Stimulated activated effector memory CD8-positive, alpha-beta T cell treated with anti-CD3 and anti-CD28 coated beads, Interleukin-12 subunit alpha, Interleukin-12 subunit beta, amount 100 ng/mL, for 72 hours (primary cell): Measurements from ENCODE around the gene SLC15A4.
"Not testable (repeated sequence)": the region's sequence is repeated elsewhere in the genome, so short reads cannot be mapped to it uniquely, and the experiment has no call there.

Experiments
- ATAC-seq: fragments of 150-1000 bp; cut with Tn5 transposase; 2 replicates; pipeline ENCODE4 v1.10.0; 2021
- DNase-seq, 2 donors: peaks; one replicate each; pipeline ENCODE4 v3.0.0; 2021 to 2022; ENCODE audit warnings: low spot score in 2 of 2
- H3K27ac Mint-ChIP-seq: one replicate; pipeline ENCODE4 v1.8.0; 2022; ENCODE audit warnings: mild to moderate bottlenecking, mixed read lengths
- H3K36me3 Mint-ChIP-seq: one replicate; pipeline ENCODE4 v1.8.0; 2022; ENCODE audit warnings: mild to moderate bottlenecking, mixed read lengths
- H3K4me1 Mint-ChIP-seq: one replicate; pipeline ENCODE4 v1.8.0; 2022; ENCODE audit warnings: mixed read lengths
- H3K4me3 Mint-ChIP-seq: one replicate; pipeline ENCODE4 v1.8.0; 2022; ENCODE audit warnings: mild to moderate bottlenecking, mixed read lengths
- H3K9me3 Mint-ChIP-seq: one replicate; pipeline ENCODE4 v1.8.0; 2022; ENCODE audit warnings: mixed read lengths

The SLC15A4 gene

GRCh38 chr12:128852026-128852698 is 28.4 kb upstream of the SLC15A4 start:
- DNase-seq (no peak), ATAC-seq (no peak)
- Mint-ChIP-seq H3K36me3 (no peaks in the 10 kb centered on the region), H3K9me3 (no peaks in the 10 kb centered on the region), H3K4me3 (no peak overlapping the region), H3K4me1 (no peaks in the 10 kb centered on the region), H3K27ac (no peak overlapping the region)

DNA sequence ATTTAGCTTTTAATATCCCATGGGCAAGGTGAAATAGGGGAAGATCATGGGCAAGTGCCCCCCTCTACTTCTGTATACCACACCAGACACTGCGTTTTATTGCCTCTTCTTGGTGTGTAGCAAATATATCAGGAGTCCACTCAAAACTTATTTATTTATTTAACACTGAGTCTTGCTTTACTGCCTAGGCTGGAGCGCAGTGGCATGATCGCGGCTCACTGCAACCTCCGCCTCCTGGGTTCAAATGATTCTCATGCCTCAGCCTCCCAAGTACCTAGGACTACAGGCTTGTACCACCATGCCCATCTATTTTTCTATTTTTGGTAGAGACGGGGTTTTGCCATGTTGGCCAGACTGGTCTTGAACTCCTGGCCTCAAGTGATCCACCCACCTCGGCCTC is 27.7 kb upstream of the SLC15A4 start:
- H3K4me3 Mint-ChIP-seq, ATAC-seq, H3K36me3 Mint-ChIP-seq, H3K9me3 Mint-ChIP-seq, H3K27ac Mint-ChIP-seq, DNase-seq, H3K4me1 Mint-ChIP-seq: not testable (repeated sequence)

GRCh38 chr12:128850400-128850799 is 26.6 kb upstream of the SLC15A4 start:
- no peaks in the 10 kb centered on the region for H3K9me3 Mint-ChIP-seq
- H3K4me1 Mint-ChIP-seq = no peaks in the 10 kb centered on the region
- no peak overlapping the region for H3K4me3 Mint-ChIP-seq
- ATAC-seq (no peak), DNase-seq (no peak)
- H3K36me3 Mint-ChIP-seq = no peaks in the 10 kb centered on the region
- H3K27ac Mint-ChIP-seq = no peak overlapping the region

DNA sequence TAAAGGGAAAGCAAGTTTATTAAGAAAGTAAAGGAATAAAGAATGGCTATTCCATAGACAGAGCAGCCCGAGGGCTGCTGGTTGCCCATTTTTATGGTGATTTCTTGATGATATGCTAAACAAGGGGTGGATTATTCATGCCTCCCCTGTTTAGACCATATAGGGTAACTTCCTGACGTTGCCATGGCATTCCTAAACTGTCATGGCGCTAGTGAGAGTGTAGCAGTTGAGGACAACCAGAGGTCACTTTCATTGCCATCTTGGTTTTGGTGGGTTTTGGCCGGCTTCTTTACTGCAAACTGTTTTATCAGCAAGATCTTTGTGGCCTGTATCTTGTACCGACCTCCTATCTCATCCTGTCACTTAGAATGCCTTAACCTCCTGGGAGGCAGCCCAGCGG is 26.0 kb upstream of the SLC15A4 start:
- not testable (repeated sequence) for DNase-seq, H3K4me1 Mint-ChIP-seq, ATAC-seq, H3K27ac Mint-ChIP-seq, H3K36me3 Mint-ChIP-seq, H3K4me3 Mint-ChIP-seq, H3K9me3 Mint-ChIP-seq

- ATAC-seq (no peak), DNase-seq (no peak)
- Mint-ChIP-seq H3K9me3 (no peaks in the 10 kb centered on the region), H3K27ac (no peak overlapping the region), H3K4me3 (no peak overlapping the region), H3K4me1 (peaks cover 2% of the 10 kb centered on the region), H3K36me3 (no peaks in the 10 kb centered on the region)
These were observed 24.6 kb upstream of the SLC15A4 start for GRCh38 chr12:128848371-128848770.

DNA sequence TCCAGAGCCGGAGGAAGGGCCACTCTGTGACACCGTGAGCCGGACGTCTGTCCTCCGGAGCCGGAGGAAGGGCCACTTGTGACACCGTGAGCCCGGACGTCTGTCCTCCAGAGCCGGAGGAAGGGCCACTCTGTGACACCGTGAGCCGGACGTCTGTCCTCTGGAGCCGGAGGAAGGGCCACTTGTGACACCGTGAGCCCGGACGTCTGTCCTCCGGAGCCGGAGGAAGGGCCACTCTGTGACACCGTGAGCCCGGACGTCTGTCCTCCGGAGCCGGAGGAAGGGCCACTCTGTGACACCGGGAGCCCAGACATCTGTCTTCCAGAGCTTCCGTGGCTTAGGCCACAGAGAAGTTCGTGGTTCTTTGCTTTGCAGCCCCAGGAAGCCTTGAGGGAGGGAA is 22.9 kb upstream of the SLC15A4 start:
- H3K27ac Mint-ChIP-seq, ATAC-seq, H3K36me3 Mint-ChIP-seq, H3K4me3 Mint-ChIP-seq, H3K9me3 Mint-ChIP-seq, H3K4me1 Mint-ChIP-seq, DNase-seq: not testable (repeated sequence)

GRCh38 chr12:128844031-128844635 is 20.4 kb upstream of the SLC15A4 start:
- Mint-ChIP-seq H3K27ac (no peak overlapping the region), H3K4me1 (peaks cover 14% of the 10 kb centered on the region), H3K4me3 (no peak overlapping the region), H3K9me3 (no peaks in the 10 kb centered on the region), H3K36me3 (no peaks in the 10 kb centered on the region)
- peak; percentile 93 for ATAC-seq
- DNase-seq = no peak

GRCh38 chr12:128843538-128843937 is 19.8 kb upstream of the SLC15A4 start:
- Mint-ChIP-seq H3K9me3 (no peaks in the 10 kb centered on the region), H3K36me3 (no peaks in the 10 kb centered on the region), H3K27ac (no peak overlapping the region), H3K4me1 (peaks cover 14% of the 10 kb centered on the region), H3K4me3 (no peak overlapping the region)
- ATAC-seq = no peak
- DNase-seq = no peak

DNA sequence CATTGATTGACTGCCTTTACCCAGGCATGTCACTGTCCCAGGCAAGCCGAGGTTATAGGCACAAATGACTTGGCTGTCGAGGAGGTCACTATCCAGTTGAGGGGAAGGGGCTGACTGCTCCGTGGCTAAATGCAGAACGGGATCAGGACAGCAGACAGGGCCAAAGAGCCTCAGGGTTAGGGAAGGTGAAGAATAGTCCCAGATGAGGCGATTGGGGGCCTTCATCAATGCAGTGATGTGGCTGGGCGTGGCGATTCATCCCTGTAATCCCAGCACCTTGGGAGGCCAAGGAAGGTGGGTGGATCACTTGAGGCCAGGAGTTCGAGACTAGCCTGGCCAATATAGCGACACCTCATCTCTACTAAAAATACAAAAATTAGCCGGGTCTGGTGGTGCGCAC is 18.8 kb upstream of the SLC15A4 start:
- H3K27ac Mint-ChIP-seq = no peak overlapping the region
- no peaks in the 10 kb centered on the region for H3K36me3 Mint-ChIP-seq
- H3K4me1 Mint-ChIP-seq = peaks cover 14% of the 10 kb centered on the region
- H3K4me3 Mint-ChIP-seq = no peak overlapping the region
- no peaks in the 10 kb centered on the region for H3K9me3 Mint-ChIP-seq
- ATAC-seq = no peak
- DNase-seq = no peak

DNA sequence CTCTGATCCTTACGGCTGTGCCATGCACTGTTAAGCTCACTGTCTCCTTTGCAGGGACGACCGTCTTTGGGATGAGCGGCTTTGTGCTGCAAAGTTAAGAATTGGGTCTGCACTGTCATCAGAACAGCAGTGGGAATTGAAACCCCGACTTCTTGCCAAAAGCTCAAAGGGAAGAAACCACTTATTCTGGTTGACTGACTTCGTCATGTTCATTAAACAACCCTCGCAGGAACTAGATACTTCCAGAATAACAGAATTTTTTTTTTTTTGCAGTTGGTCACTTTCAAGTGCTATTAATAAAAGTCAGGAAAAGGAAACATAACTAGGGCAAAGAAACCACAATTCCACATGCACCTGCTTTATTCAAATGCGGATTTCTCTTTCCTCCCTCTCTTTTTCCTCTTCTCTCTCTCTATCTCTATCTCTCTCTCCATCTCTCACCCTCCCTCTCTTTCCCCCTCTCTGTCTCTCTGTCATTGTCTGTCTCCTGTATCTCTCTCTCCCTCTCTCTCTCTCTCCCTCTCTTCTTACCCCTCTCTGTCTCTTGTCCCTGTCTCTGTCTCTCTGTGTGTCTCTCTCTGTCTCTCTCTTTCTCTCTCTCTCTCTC is 17.2 kb upstream of the SLC15A4 start:
- Mint-ChIP-seq H3K36me3 (no peaks in the 10 kb centered on the region), H3K27ac (no peak overlapping the region), H3K4me3 (no peak overlapping the region), H3K4me1 (peaks cover 14% of the 10 kb centered on the region), H3K9me3 (no peaks in the 10 kb centered on the region)
- DNase-seq (no peak), ATAC-seq (no peak)

DNA sequence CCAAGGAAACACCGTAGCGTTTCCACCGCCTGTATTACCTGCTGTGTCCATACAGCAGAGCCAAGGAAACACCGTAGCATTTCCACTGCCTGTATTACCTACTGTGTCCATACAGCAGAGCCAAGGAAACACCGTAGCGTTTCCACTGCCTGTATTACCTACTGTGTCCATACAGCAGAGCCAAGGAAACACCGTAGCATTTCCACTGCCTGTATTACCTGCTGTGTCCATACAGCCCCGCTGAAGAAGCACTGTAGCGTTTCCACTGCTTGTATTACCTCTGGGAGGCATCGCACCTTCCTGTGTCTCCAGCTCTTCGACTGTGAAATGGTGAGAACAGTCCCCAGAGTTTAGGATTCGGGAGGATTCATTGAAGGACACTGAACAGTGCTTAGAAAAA is 16.1 kb upstream of the SLC15A4 start:
- not testable (repeated sequence) for DNase-seq, H3K9me3 Mint-ChIP-seq, ATAC-seq, H3K4me3 Mint-ChIP-seq, H3K27ac Mint-ChIP-seq, H3K36me3 Mint-ChIP-seq
- H3K4me1 Mint-ChIP-seq = peaks cover 14% of the 10 kb centered on the region

DNA sequence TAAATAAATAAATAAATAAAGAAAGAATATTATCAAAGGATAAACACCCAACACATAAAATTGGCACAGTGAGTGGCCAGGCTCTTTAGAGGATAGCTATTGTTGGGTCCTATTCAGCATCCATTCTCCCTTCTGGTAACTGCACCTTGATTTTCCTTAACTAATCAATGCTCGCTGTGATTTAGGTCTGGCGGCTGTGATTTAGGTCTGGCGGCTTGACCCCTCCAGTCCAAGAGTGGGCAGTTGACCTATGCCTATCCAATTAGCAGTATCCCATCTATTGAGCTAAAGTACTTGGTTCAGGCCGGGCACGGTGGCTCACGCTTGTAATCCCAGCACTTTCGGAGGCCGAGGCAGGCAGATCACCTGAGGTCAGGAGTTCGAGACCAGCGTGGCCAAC is 9.7 kb upstream of the SLC15A4 start:
- Mint-ChIP-seq H3K36me3 (no peaks in the 10 kb centered on the region), H3K4me1 (peaks cover 16% of the 10 kb centered on the region), H3K27ac (no peak overlapping the region), H3K4me3 (no peak overlapping the region), H3K9me3 (no peaks in the 10 kb centered on the region)
- DNase-seq (no peak), ATAC-seq (no peak)

GRCh38 chr12:128830505-128830893 is 6.7 kb upstream of the SLC15A4 start:
- Mint-ChIP-seq H3K36me3 (no peaks in the 10 kb centered on the region), H3K4me3 (peak overlapping the region; percentile 48), H3K9me3 (no peaks in the 10 kb centered on the region), H3K27ac (peak overlapping the region; percentile 79), H3K4me1 (peaks cover 16% of the 10 kb centered on the region)
- DNase-seq = no peak
- peak; percentile 63 for ATAC-seq

DNA sequence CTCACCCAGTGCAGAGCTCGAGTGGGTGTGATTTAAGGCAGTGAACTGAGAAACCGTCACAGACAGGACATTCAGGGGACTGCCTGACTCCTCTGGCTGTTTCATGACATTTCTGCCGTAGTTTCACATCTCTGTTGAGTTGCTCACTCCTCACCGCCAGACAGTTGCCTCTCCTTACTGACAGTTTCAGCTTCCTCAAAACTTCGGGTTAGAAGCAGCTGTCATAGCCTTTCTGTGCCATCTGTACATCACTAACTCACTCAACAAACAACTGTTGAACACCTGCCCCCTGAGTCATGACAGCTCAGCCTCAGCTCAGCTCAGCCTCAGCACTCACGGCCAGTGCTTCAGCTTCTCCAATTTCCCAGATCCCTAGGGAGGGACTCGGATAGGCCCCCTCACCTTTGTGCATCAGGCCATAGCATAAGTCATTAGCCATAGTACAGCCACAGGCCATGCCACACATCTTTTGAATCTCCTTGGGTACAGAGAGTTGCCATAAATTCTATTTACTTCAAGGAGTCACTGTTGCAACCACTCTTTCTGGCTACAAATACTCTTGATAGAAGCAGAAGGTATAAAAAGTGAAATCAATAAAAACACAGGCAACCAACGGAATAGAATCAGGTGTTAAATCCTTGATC is 6.2 kb upstream of the SLC15A4 start:
- Mint-ChIP-seq H3K4me3 (peak overlapping the region; percentile 48), H3K9me3 (no peaks in the 10 kb centered on the region), H3K27ac (peak overlapping the region; percentile 79), H3K36me3 (no peaks in the 10 kb centered on the region), H3K4me1 (peaks cover 19% of the 10 kb centered on the region)
- DNase-seq (peak in 1 of 2 donors; percentile 62), ATAC-seq (peak; percentile 97)

- Mint-ChIP-seq H3K36me3 (peaks cover 6% of the 10 kb centered on the region), H3K4me1 (peaks cover 22% of the 10 kb centered on the region), H3K4me3 (no peak overlapping the region), H3K9me3 (no peaks in the 10 kb centered on the region), H3K27ac (no peak overlapping the region)
- no peak for DNase-seq
- ATAC-seq = no peak
These were observed 4.0 kb upstream of the SLC15A4 start for GRCh38 chr12:128827724-128828123.

DNA sequence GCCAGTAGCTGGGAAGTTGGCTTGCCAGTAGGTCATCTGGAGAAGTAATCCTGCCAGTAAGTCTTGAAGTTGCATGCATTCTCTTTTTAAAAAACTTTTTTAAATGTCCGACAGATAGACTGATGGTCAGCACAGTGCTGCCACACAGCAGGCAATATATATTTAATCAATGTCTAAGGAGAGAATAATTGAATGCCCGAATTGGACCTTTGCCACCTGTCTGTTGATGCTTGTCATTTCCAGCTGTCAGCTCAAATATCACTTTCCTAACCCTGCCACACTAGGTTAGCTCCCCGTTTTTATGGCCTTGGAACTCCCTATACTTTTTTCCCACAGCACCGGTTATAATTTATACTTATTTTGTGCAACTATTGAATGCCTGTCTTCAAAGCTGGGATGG is 2.1 kb upstream of the SLC15A4 start:
- no peak overlapping the region for H3K4me3 Mint-ChIP-seq
- H3K9me3 Mint-ChIP-seq = no peaks in the 10 kb centered on the region
- no peak for DNase-seq
- ATAC-seq = no peak
- peaks cover 22% of the 10 kb centered on the region for H3K36me3 Mint-ChIP-seq
- peaks cover 36% of the 10 kb centered on the region for H3K4me1 Mint-ChIP-seq
- no peak overlapping the region for H3K27ac Mint-ChIP-seq
